Bone marrow (tissue), 2 donors: ENCODE measurements around the gene ZDHHC12.
A peak's percentile ranks its signal among the peaks of the same experiment; 100 is the strongest.
"Not testable (repeated sequence)": the region's sequence is repeated elsewhere in the genome, so short reads cannot be mapped to it uniquely, and the experiment has no call there.

Source experiments
- DNase-seq, 2 donors: peaks; one replicate each; lab custom pipeline; 2025; lab: John Stamatoyannopoulos, UW

The ZDHHC12 gene

DNA sequence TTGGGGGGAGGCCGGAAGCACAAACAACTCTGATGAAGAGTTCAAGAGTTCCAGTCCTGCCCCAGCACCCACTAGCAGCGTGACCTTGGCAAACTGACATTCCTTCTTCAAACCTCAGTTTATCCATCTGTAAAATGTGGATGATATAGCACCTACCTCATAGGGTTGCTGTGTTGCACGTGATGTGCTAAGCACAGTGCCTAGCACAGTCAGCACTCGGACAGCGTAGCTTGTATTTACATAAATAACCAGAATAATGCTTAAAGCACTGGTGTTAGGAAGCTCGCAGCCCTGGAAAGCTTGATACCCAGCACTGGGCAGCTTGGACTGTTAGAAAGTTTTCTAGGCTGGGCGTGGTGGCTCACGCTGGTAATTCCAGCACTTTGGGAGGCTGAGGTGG is 16.5 kb downstream of the ZDHHC12 start:
- no peak for DNase-seq

DNA sequence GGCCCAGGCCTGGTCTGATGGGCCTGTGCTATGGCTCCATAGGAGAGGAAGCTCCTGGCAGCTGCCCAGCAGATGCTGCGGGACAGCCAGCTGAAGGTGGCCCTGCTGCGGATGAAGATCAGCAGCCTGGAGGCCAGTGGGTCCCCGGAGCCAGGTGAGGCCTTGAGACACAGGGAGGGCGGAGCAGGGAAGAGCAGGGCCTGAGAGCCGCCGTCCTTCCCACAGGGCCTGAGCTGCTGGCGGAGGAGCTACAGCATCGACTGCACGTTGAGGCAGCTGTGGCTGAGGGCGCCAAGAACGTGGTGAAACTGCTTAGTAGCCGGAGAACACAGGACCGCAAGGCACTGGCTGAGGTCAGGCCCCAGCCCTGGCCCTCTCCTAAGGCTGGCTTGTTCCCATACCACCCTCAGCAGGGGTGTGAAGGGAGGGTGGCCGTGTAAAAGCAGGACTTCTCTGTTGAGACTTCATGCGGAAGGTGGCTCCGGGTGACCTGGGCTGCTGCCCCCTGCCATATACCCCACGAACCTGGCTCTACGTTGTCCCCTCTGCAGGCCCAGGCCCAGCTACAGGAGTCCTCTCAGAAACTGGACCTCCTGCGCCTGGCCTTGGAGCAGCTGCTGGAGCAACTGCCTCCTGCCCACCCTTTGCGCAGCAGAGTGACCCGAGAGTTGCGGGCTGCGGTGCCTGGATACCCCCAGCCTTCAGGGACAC is 17.1 kb downstream of the ZDHHC12 start:
- DNase-seq = no peak

DNA sequence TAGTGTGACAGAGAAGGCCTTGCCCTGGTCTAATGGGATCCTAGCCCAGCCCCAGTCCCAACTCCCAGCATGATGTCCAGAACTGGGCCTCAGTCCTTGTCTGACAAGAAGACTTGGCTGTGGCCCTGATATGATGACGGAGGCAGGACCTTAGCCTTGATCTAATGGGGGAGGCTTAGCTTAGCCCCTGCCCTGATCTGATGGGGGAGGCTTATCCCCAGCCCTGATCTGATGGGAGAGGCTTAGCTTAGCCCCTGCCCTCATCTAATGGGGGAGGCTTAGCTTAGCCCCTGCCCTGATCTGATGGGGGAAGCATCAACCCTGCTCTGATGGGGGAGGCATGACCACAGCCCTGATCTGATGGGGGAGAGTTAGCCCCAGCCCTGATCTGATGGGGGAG is 17.9 kb downstream of the ZDHHC12 start:
- DNase-seq = no peak

DNA sequence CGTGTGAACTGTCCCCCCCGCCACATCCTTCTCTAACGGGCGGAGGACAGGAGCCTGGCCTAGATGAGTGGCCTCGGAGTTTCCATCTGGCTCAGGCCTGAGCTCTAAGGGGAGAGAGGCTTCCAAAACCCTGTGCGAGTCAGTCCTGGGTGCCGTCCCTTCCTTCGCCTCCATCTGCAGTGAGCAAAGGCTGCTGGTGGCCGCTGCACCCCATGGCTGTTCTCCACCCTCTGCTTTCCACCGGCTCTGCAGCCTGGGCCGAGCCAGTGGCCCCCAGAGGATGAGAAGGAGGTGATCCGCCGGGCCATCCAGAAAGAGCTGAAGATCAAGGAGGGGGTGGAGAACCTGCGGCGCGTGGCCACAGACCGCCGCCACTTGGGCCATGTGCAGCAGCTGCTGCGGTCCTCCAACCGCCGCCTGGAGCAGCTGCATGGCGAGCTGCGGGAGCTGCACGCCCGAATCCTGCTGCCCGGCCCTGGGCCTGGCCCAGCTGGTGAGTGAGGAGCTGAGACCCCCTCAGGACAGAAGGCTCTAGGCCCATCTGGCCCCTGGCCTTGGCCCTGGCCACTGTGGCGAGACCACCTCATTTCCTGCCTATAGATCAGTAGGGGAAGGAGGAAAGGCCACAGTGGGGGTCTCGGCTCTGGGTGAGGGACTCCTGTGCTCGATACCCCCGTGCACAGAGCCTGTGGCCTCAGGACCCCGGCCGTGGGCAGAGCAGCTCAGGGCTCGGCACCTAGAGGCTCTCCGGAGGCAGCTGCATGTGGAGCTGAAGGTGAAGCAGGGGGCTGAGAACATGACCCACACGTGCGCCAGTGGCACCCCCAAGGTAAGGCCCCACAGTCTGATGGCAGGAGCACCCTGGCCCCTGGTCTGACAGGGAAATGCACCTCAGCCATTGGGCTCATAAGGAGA is 18.6 kb downstream of the ZDHHC12 start:
- no peak for DNase-seq

DNA sequence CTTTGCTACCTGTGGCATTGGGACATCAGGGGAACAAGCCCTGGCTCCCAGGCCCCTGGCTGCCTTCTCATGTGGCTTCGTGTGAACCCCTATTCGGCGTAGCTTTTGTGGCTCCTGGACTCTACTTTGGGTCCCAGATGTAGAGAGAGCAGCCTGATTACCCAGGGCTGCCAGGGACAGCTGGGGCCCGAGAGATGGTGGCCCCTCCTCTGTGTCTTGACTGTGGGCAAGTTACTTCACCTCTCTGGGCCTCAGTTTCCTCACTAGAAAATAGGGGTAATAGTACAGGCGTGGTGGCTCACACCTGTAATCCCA is 19.6 kb downstream of the ZDHHC12 start:
- DNase-seq = no peak

DNA sequence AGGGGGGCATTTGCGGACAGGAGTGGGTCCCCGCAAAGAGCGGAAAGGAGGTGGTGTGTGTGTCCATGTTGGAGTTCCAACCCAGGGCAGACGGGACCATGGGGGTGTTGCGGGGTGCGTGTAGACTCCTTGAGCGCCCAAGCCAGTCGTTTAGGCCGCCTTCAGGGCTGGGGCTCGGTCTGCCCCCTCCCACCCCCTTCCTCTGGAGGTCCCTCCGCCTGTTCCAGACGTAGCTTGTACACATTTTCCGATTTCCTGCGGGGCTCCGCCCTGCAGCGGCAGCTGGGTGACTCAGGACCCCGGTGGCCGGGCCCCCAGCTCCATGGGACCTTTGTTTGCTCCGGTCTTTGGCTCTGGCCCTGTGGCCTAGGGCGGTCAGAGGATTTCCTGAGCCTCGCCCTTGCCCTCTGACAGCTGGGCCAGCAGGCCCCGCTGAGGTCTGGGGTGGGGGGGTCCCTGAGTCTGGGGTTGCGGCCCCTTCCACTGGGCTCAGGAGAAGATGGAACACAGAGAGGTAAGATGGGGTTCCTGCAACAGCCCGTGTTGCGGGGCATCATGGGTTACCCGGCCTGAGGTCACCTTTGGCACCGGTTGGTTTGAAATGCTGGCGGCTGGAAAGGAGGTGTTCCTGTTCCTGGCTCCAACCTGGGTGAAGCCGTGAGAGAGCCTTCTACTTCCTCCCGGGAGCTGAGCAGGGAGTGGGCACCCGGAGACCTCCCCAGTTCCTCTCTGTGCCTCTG is 20.1 kb downstream of the ZDHHC12 start:
- DNase-seq = no peak

DNA sequence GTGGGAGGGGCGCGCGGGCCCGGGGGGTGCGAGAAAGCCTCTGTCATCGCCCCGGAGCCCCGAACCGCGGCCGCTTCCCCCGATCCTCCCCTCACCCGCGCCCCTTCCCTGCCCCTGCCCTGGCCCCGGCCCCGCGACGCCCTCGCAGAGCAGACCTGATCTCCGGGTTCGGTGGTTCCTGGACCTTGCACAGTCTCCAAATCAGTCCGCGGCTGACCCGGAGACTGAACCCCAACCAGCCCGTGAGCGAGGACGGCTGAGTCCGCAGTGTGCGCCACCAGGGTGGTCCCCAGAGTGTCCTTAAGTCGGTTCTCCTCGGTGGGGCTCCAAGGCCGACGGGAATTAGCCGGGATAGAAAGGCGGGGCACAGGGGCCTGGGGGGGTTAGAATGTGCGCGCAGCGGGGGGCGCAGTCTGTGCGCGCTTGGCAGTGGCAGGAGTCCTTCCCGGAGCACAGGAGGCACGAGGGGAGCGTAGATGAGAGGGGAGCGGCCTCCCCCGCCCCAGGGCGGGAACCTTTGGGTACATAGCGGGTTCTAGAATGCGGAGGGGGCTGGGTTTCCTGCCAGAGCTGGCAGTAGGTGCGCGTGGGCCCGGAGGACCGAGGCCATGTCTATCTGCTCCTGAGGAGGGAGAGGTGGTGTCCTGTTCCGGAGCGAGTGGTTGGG is 20.8 kb downstream of the ZDHHC12 start:
- DNase-seq = no peak

DNA sequence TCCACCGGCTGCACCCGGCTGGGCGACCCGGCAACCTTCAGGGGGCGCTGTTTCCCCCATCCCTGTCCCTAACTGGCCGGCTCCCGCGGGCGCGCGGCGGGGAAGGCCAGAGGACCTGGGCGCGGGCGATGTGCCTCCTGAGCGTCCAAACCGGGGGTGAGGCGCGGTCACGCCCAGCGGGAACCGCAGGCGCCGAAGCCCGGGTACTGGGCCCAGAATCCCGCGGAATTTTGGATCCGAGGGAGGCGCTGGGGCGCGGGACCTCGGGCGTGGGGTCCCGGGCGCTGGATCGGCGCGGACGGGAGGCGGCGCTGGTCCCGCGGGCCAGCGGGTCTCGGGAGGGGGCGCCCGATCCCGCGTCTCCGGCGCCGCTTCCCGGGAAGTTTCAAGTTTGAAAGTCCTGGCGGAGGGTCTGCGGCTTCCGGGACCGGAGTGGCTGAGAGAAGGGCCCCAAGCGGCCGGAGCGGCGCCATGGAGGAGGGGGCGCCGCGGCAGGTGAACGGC is 21.4 kb downstream of the ZDHHC12 start, which contains the start of gene PKN3:
Gene PKN3, plus strand, starts transcription at position 59 of the 504 bp plus-strand sequence. Its CDS starts 413 bp downstream, at position 472.
- peak; percentile 70 to 88 for DNase-seq

DNA sequence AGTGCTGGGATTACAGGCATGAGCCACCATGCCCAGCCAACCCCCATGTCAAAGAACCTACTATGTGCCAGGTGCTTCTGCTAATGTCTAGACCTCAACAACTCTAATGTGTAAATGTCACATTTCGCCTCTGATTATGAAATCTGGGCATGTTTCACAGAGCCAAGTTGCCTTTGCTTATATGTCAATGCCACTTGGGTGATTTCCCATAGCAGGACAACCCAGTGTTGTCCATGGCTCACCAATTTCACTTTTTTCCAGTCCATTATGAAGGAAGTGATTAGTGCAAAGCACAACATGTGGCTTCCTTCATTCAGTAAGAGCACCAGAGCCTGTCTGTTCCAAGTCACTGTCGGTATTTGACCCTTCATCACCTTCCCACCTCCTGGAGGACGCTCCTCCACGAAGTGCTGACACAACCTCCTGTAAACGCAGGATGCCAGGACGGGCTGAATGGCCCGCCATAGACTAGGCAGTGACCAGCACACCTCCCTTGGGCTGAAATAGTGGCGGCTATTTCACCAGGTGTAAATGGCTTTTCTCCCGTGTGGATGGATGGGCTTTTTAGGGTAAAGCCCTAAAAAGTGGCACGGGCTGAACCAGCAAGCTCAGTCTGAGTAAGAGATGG is 22.6 kb downstream of the ZDHHC12 start:
- no peak for DNase-seq

DNA sequence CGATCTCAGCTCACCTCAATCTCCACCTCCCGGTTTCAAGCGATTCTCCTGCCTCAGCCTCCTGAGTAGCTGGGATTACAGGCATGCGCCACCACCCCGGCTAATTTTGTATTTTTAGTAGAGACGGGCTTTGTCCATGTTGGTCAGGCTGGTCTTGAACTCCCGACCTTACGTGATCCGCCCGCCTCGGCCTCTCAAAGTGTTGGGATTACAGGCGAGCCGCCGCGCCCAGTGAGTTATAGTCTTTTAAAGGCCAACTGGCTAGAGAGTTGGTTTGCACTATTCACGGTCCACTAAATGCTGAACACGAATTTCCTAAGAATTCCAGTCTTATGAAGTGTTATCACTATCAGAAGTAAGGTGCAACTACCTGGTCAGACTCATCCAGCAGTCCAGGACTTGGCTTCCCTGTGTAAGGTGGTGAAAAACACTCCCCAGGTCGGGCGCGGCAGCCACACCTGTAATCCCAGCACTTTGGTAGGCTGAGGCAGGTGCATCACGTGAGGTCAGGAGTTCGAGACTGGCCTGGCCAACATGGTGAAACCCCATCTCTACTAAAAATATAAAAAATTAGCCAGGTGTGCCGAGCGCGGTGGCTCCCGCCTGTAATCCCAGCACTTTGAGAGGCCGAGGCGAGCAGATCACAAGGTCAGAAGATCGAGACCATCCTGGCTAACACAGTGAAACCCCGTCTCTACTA is 24.7 kb downstream of the ZDHHC12 start:
- DNase-seq = not testable (repeated sequence)

DNA sequence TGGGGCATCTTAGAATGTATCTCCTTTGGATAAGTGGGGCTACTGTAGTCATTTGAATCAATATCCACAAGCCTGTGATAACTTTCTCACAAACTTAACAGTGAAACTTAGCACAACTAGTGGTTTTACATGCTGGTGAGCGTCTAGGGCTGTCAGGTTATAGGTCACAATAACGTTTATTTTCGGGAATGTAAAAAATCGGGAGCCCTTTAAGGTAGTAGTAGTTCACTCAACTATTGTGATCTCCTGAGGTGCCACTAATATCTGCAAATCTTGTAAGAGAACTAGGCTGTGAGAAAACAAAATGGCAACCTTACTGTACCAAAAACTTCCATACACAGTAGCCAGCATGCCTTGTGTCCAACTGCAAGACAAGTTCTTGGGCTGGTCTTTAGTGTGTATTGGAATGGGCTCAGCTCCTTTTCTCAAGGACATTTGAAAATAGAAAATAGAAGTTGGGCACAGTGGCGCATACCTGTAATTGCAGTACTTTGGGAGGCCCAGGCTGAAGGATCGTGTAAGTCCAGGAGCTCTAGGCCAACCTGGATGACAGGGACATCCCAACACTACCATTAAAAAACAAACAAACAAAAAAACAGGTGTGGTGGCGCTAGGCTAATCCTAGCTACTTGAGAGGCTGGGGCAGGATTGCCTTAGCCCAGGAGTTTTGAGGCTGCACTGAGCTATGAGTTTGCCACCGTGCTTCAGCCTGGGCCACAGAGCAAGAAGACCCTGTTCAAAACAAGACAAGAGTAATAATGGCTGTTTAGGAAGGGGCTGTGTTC is 26.8 kb downstream of the ZDHHC12 start:
- DNase-seq = no peak

DNA sequence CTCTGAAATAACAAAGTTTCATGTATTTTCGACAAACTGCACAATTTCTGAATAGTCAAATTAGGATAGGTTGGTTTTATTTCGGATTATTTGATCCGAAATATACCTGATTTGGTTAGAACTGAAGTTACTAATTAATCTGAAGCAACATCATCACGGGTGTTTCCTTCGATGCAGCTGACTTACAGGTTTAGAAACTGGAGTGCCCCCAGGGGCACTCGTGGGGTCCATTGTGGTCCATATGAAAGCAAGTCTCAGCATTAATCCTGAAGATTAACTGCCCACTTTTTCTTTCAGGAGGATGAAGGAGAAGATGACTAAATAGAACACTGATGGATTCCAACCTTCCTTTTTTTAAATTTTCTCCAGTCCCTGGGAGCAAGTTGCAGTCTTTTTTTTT is 29.6 kb downstream of the ZDHHC12 start:
- DNase-seq = no peak

DNA sequence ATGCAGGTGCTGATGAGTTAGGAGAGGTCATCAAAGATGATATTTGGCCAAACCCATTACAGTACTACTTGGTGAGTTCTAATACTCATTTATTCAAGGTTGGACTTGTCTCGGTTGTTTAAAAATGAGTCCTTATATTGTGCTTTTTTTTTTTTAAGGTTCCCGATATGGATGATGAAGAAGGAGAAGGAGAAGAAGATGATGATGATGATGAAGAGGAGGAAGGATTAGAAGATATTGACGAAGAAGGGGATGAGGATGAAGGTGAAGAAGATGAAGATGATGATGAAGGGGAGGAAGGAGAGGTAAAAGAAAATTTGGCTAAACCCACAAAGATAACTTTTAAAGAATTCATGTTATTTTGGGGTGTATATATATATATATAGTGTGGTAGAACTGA is 30.2 kb downstream of the ZDHHC12 start:
- not testable (repeated sequence) for DNase-seq

DNA sequence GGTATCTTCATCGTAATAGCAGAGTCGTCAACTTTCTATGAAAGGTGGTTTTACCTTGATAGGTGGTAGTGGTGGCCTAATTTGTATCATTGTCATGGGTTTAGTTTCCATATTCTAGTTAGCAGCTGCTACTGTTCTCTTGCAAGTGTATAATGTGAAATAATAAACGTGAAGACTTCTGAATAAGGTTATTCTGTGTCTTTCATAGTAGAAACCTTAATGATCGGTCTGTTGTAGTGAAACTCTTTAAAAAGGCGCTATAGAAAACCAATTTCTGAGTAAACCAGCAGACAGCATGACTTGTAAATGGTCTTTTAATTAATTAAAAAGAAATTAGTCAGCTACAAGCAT is 33.3 kb downstream of the ZDHHC12 start:
- DNase-seq = no peak

DNA sequence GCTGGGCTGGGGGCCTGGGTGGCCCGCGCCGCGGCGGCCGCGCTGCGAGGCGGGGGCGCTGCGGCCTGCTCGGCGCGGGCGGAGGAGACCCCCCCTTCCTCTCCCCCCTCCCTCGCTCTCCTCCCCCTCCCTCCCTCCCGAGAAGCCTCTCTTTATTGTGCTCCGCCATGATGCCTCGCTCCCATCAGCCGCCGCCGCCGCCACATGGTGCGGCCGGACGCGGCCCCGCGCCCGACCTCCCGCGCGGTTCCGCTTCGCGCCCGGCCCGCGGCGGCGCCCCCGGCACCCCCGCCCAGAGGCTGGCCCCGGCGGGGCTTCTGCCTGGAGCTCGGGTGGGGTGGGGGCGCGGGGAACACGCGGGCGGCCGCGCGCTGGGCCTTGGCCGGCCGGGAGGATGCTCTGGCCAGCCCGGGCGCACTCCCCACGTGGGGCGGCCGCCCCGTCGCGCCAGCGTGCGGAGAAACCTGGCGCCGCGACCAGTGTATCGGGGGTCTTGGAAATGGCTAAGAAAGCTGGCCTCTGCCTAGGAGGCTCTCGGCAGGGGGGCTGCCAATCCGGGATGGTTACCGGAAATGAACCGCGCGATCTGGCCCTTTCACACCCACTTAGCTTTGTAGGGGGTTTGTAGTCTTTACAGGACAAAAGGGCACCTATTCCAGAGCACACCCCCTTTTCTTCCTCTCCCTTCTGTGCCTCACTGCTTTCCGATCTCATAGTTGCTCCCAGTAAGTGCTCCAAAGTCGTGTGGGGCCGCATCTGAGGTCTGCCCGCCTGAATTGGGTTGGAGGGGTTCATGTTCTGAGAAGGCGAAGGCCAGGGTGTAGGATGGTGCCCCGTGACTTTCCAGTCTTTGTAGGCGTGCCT is 33.9 kb downstream of the ZDHHC12 start:
- peak in 1 of 2 donors; percentile 16 for DNase-seq

DNA sequence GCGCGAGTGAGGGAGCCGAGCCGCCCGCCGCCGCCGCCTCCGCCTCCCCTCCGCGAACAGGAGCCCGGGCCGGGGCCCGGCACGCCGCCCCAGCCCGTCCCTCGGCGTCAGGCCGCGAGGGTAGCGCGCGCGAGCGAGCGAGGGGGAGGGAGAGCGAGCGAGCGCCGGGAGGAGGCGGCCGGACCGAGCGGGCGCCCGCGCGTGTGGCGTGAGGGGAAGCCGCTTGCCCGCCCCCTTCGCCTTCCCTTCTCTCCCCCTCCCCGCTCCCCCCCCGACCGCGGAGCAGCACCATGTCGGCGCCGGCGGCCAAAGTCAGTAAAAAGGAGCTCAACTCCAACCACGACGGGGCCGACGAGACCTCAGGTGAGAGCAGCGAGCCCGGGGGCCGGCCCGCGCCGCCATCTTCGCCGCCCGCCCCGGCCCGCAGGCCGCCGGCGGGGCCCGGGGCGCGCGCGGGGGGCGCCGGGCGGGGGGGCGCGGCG is 34.6 kb downstream of the ZDHHC12 start:
- peak in 1 of 2 donors; percentile 85 for DNase-seq

DNA sequence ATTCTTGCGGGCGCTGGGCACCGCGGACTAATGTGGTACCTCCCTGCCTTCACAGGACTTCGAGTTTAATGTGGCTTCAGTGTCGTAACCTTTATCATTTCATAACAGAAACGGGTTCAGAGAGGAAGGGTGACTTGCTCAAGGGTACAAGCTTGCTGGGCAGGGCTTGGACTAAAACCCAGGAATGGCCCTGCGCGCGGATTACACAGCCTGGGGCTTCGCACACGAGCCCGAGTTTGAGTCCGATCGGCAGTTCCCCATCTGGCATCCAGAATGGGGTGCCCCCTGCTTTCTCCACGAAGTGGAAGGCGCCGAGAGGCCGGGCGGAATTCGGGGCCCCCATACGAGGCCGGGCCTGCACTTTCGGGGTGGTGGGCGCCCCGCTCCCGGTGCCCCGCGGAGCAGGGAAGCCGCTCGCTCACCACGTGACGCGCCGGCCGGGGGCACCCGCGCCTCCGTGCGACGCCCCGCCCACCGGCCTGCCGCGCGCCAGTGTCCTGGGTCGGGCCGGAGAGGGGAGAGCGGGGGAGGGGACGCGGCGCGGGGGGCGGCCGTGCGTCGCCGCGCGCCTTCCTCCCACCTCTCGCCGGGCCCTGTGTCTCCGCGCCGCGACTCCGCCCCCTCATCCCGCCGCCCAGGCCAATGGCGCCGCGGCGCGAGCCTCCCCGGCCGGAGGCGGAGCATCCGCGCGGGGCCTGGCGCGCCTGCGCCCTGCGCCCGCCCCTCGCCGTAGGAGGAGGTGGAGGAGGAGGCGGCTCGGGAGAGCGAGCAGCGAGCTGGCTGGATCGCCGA is 35.2 kb downstream of the ZDHHC12 start, which contains the start of gene SET:
Gene SET, plus strand, starts transcription at position 722 of the 792 bp plus-strand sequence. CDS start 361 bp downstream, outside the sequence.
- peak; percentile 85 to 89 for DNase-seq

DNA sequence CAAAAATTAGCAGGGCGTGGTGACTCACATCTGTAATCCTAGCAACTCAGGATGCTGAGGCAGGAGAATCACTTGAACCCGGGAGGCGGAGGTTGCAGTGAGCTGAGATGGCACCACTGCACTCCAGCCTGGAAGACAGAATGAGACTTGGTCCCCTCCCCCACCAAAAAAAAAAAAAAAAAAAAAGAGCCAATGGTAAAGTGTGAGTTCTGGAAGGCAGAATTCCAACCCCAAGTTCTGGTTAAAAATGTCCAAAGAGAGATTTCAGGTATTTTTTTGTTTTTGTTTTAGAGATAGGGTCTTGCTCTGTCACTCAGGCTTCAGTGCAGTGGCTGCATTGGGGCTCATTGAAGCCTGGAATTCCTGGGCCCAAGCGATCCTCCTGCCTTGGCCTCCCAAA is 36.5 kb downstream of the ZDHHC12 start:
- DNase-seq = no peak
